GM13977 (cell line): ENCODE measurements around the gene FSTL5.

ENCODE experiments used
- DNase-seq: peaks from one replicate; pipeline ENCODE4 v3.0.0; 2012; ENCODE audit warnings: low spot score
- in situ Hi-C: fragments of 300-500 bp; cut with MboI; formaldehyde crosslinking; loops from one replicate; pipeline ENCODE4 v1.12.0; 2022; ENCODE audit warnings: low sequenced_read_pairs, low pct_unique_long_range_greater_than_20kb, mixed read lengths, inconsistent platforms; ENCODE audit not compliant: unreplicated experiment
- TF ChIP-seq, protein P1 (sequence below): IDR thresholded peaks from 2 replicates; pipeline ENCODE4 v1.5.1; 2012; ENCODE audit warnings: mild to moderate bottlenecking, control low read depth; ENCODE audit not compliant: insufficient read depth; ENCODE audit errors: extremely low read depth, missing control alignments

The FSTL5 gene

DNA sequence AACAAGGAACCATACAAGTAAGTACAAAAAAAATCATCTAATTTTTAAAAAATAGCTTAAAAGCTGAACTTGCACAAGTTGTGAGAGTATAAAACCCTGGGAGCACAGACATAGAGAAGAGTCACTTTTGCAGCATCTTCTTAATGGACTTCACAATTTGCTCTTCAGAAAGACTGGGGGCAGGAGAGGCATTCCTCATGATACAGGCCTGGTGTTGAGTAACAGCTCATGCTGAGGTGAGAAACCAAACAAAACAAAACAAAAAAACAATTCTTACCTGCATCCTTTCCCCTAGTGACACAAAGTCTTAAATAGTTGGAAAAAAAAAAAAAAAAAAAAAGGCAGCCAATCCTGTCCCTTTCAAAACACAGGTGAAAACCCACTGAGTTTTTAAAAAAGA, 562.8 kb downstream of the FSTL5 start:
- TF ChIP-seq, protein P1, sequence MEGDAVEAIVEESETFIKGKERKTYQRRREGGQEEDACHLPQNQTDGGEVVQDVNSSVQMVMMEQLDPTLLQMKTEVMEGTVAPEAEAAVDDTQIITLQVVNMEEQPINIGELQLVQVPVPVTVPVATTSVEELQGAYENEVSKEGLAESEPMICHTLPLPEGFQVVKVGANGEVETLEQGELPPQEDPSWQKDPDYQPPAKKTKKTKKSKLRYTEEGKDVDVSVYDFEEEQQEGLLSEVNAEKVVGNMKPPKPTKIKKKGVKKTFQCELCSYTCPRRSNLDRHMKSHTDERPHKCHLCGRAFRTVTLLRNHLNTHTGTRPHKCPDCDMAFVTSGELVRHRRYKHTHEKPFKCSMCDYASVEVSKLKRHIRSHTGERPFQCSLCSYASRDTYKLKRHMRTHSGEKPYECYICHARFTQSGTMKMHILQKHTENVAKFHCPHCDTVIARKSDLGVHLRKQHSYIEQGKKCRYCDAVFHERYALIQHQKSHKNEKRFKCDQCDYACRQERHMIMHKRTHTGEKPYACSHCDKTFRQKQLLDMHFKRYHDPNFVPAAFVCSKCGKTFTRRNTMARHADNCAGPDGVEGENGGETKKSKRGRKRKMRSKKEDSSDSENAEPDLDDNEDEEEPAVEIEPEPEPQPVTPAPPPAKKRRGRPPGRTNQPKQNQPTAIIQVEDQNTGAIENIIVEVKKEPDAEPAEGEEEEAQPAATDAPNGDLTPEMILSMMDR = no peak
- in situ Hi-C loops = no loop called here
- no peak for DNase-seq

DNA sequence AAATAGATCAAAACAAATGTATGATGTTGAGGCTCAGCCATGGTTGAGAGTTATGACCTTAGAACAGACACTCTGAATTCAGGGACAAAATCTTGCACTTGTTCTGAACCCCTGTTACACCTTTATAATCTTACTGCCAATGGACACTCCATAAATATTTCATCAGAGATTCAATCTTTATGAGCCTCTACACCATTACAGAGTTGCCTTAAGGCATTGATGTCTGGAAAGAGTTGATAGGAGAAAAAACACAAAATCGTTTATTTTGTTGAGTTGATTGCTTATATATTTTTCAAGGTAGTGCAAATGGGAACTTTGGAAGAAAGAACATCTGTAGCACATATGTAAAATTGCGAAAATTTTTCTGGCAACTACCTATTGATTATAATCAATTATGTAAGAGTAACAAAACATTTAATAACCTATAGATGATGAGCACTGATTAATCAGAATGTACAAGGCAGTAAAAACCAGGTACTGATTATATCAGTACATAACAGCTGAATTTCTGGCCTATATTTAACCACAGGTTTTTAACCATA, 568.5 kb downstream of the FSTL5 start:
- in situ Hi-C loops = no loop called here
- no peak for DNase-seq
- TF ChIP-seq, protein P1 = no peak

GRCh38 chr4:161585011-161585410, 578.8 kb downstream of the FSTL5 start:
- TF ChIP-seq, protein P1 = no peak
- DNase-seq = no peak
- in situ Hi-C loops = no loop called here

GRCh38 chr4:161583549-161583948, 580.3 kb downstream of the FSTL5 start:
- no peak for DNase-seq
- in situ Hi-C loops = no loop called here
- TF ChIP-seq, protein P1 = no peak

DNA sequence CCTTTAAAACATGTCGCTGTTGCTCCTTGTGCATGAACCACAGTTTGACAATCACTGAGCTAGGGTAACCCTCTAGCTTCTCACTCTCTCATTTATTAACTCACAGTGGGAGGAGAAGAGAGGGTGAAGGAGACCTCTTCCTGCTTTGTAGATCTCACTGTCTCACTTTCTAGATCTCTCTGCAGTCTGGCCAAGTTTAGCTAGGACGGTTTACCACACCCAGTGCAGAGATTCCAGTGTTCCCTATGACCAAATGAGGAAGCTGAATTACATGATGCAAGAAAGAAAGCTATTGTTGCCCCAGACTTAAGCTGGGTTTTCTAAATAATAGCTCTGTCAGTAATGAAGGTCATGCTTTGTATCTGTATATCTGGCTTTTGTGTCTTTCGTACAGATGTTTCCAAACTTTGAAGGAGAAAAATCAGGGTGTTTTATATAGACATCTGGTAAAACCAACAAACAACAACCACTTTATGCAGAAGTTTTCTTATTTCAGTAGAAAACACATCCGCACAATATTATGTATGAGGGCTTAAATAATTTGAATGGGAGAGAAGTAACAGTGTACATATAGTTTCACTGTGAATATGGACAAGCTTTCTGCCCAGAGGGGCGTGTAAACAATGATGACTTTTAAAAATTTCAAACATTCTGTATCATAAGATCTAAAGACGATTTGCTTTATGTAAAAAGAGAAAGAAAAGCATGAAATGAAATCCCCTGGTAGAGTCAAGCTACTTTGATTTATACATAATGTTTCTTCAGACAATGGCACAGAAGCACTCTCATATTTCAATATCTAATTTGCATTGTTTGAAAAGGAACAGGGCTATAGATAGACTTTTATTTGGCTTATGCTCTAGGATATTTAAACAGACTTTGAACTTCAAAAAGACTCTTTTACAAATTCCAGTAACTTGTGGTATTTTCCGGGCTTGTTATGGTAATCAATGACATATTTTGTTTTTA, 582.3 kb downstream of the FSTL5 start:
- no peak for DNase-seq
- TF ChIP-seq, protein P1 = no peak
- in situ Hi-C loops = no loop called here

- TF ChIP-seq, protein P1 = no peak
- in situ Hi-C loops = no loop called here
- DNase-seq = no peak
These were observed 586.1 kb downstream of the FSTL5 start for GRCh38 chr4:161577579-161578301.
